Smooth muscle cell of the brain vasculature (primary cell): ENCODE measurements around the gene SLCO1B1.
A peak's percentile ranks its signal among the peaks of the same experiment; 100 is the strongest.
"Not testable (repeated sequence)": the region's sequence is repeated elsewhere in the genome, so short reads cannot be mapped to it uniquely, and the experiment has no call there.

Experiments
- DNase-seq: peaks from one replicate; pipeline ENCODE4 v3.0.0-alpha.2; 2012; ENCODE audit warnings: low read depth, low spot score

The SLCO1B1 gene, protein sequence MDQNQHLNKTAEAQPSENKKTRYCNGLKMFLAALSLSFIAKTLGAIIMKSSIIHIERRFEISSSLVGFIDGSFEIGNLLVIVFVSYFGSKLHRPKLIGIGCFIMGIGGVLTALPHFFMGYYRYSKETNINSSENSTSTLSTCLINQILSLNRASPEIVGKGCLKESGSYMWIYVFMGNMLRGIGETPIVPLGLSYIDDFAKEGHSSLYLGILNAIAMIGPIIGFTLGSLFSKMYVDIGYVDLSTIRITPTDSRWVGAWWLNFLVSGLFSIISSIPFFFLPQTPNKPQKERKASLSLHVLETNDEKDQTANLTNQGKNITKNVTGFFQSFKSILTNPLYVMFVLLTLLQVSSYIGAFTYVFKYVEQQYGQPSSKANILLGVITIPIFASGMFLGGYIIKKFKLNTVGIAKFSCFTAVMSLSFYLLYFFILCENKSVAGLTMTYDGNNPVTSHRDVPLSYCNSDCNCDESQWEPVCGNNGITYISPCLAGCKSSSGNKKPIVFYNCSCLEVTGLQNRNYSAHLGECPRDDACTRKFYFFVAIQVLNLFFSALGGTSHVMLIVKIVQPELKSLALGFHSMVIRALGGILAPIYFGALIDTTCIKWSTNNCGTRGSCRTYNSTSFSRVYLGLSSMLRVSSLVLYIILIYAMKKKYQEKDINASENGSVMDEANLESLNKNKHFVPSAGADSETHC

DNA sequence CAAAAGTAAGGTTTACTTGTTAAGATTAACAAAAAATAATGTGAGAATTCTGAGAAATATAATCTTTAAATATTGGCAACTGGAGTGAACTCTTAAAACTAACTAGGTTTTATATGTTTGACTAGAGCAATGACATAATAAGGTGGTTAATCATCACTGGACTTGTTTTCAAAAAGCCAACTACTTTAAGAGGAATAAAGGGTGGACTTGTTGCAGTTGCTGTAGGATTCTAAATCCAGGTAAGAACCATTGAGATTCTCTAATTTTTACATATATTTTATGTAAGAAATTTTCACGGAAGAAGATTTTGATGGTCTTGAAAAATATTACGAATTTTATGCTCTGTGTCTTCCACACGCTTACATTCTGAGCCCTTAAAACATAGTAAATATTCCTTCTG lies at the start of gene SLCO1B1:
TSS of gene SLCO1B1 (plus strand) at position 197 of the 400 bp plus-strand sequence. CDS start 10,381 bp downstream, outside the sequence.
- no peak for DNase-seq

DNA sequence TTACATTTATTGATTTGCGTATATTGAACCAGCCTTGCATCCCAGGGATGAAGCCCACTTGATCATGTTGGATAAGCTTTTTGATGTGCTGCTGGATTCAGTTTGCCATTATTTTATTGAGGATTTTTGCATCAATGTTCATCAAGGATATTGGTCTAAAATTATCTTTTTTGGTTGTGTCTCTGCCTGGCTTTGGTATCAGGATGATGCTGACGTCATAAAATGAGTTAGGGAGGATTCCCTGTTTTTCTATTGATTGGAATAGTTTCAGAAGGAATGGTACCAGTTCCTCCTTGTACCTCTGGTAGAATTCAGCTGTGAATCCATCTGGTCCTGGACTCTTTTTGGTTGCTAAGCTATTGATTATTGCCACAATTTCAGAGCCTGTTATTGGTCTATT lies 46.2 kb upstream of the SLCO1B1 start:
- not testable (repeated sequence) for DNase-seq

DNA sequence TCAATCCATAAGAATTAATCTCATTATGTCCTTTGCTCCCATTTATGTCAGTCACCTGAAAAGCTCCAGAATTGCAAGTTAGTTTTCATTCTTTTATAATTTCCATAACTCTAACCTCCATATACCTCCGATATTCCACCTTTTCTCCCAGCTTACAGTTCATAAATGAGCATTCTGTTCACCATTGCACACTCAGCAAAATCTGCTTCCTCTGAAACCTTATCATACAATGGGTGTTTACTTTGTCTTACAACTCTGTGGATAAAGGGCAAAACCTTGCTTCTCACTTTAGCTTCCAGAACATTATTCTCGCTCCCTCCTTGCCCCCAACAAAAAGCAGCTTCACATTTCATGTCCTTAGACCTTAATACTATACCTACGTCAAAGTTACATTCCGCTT lies 19.3 kb upstream of the SLCO1B1 start:
- no peak for DNase-seq

DNA sequence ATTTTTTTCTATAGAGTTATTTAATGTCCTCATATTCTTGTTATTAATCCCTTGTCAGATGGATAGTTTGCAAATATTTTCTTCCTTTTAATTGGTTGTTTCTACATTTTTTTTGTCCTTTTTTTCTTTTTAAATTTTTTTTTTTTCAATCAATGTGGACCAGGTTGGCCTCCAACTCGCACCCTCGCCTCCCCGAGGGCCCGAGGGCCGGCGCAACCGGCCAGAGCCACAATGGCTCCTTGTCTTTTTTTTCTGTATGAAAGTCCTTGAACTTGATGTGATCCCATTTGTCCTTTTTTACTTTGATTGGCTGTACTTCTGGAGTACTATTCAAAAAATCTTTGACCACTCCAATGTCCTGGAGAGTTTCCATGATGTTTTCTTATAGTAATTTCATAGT lies 17.7 kb upstream of the SLCO1B1 start:
- no peak for DNase-seq

DNA sequence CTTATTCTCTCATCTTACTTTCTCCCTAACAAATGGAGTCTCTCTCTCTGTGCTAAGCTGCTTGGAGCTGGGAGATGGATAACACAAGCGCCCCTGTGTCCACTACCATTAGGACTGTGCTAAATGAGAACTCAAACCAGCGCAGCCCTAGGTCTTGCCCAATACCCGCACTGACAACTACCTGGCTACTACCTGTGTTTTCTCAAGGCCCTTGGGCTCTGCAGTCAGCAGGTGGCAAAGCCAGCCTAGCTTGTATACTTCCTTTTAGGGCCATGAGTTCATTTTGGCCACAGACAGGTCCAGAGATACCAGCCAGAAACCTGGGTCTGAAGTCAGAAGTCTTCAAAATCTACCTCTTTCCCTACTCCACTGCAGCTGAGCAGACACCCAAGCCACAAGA lies 13.0 kb upstream of the SLCO1B1 start:
- no peak for DNase-seq

DNA sequence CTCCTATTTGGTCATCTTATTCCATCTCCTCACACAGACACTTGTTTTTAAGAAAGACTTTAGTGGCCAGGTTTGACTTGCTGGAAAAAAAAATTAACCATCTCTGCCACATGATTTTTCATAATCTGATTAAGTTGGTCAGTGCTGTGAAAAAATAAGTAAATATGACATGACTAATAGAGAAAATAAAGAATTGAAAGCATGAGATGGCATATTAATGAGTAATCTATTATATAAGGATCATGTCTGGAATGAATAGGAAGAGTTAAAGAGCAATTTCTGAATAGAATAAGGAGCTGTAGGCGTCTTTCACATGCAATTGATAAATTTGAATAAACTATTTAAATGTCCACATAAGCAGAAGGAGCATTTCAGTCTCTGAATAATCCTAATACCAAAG lies 12.2 kb upstream of the SLCO1B1 start:
- no peak for DNase-seq

DNA sequence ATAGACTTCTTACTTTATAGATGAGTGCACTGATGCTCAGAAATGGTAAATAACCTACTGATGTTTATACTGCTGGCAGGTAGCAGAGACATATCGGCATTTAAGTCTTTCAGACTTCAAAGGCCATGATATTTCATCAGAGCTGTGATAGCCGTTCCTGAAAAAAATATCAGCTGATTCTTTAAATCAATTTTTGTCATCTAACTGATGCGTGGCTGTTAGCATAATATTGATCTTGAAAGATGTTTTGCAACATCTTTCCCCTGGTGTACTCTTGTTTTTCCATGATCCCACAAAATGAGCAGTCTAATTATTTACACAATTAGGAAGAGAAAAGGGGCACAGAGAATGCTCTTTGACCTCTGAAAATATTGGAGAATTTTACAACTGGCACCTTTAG lies 1.6 kb upstream of the SLCO1B1 start:
- DNase-seq, result no peak

DNA sequence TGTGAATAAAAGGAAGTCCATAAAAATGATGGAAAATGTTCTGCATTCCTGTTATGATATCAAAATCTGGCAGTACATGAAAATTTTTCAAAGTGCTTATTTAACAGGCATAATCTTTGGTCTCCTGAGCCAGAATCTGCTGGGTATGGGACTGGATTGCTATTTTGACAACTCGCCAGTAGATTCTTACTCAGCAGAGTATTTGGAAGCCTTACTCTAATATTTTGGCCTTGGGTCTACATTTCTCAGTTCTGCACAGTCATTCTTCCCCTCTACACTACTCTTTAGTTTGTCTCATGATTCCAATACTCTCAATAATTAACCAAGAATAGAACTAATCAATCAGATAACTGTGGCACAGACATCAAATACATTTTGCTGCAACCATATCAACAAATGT lies 1.1 kb upstream of the SLCO1B1 start:
- no peak for DNase-seq

DNA sequence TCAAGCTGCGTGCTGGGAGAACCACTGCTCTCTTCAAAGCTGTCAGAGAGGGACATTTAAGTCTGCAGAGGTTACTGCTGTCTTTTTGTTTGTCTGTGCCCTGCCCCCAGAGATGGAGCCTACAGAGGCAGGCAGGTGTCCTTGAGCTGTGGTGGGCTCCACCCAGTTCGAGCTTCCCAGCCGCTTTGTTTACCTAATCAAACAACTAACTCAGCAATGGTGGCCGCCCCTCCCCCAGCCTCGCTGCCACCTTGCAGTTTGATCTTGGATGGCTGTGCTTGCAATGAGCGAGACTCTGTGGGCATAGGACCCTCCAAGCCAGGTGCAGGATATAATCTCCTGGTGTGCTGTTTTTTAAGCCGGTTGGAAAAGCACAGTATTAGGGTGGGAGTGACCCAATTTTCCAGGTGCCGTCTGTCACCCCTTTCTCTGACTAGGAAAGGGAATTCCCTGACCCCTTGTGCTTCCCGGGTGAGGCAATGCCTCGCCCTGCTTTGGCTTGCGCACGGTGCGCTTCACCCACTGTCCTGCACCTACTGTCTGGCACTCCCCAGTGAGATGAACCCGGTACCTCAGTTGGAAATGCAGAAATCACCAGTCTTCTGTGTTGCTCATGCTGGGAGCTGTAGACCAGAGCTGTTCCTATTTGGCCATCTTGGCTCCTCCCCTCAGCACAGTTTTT lies 6.5 kb downstream of the SLCO1B1 start:
- not testable (repeated sequence) for DNase-seq

DNA sequence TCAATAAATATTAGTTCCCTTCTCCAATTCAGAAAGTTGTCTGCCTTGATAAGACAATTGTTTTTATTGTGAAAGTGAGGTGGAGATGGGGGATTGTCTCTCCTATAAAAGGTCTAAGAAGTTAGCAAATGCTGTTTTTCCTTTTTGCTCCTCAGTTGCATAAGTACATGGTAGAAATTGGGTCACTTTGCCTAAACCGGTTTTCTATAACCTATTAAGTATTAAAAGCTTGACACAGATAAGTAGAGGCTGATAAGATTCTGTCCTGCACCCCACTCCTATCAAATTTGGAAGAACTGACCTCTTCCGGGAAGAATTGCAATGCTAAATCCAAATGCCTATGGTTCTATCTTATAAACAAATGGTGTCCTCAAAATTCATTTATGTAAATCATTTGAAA lies 7.0 kb downstream of the SLCO1B1 start:
- DNase-seq, result no peak

DNA sequence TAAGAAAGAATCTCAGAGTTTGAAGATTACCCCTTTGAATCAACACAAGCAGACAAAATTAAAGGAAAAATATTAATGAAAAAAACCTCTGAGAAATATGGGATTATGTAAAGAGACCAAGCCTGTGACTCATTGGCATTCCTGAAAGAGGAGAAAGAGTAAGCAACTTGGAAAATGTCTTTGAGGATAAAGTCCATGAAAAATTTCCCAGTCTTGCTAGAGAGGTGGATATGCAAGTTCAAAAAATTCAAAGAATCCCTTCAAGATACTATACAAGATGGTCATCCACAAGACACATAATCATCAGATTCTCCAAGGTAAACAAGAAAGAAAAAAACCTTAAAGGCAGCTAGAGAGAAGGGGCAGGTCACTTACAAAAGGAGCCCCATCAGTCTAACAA lies 13.3 kb downstream of the SLCO1B1 start:
- DNase-seq, result no peak

DNA sequence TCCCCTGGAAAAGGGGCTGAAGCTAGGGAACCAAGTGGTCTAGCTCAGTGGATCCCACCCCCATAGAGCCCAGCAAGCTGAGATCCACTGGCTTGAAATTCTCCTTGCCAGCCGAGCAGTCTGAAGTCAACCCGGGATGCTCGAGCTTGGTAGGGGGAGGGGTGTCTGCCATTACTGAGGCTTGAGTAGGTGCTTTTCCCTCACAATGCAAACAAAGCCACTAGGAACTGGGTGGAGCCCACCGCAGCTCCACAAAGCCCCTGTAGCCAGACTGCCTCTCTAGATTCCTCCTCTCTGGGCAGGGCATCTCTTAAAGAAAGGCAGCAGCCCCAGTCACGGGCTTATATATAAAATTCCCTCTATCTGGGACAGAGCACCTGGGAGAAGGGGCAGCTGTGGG lies 18.9 kb downstream of the SLCO1B1 start:
- not testable (repeated sequence) for DNase-seq

DNA sequence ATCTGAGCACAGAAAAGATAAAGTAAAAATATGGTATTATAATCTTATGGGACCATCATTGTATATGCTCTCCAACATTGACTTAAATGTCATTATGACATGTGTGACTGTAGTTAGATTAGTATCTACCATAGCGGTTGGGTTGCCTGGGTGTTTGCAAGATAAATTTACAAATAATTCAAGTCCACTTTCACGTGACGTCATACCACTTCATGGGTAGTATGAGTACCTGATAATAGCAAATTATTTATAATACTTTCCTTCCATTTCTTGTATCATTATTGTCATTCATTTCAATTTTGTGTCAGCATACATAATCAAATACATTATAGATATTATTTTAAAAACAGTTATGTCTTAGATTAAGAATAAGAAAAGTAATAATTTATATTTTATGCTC lies 20.2 kb downstream of the SLCO1B1 start:
- no peak for DNase-seq

DNA sequence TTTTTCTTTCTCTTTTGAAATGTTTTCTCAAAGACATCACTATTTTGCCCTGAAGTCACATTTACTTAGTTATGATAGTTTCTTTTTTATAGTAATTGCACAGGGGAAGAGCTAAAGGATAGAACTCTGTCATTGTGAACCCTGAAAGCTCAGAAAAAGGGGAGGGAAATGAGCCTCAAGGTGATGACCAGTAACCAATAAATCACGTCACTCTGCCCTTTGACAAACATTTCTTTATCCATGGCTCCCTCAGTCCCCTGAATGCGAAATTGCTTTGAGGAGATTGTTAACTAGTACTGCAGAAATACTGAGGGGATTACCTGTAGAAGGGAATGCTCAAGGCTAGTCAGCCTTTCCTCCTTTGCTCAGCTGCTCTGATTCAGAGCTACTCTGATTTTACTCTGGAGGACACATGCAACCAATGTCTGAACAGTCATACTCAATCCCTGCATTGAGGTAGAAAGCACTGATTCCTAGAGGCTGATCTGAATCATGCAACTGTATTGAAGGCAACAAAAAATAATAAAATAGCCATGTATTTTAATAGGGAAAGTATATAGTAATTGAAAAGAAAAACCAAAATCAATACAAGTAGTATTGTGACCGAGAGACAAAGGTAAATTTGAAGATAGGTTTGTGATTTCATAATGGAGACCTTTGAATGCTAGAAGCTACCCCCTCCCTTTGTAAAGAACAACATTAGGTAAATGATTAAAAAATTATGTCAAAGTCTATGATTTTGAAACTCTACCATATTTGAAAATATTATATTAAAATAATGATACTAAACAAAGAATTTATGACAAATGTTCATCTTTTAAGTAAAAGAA lies 24.7 kb downstream of the SLCO1B1 start:
- DNase-seq, result no peak

DNA sequence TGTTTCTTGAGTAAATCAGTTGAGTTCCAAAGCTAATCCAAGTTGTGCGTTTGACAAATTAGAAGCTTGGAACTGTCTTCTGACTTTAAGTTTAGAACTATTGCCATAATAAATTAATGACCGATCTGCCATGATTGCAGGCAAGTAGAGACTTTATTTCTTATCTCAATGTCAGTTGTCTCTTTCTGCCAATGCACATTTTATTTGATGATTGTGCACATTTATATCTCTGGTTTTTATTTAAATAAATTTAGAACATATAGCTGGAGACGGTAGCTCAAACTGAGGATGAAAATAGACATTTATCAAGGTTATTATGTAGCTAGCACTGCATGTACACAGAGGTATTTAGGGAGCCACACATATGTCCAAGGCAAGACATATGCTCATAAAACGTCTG lies 34.1 kb downstream of the SLCO1B1 start:
- no peak for DNase-seq

DNA sequence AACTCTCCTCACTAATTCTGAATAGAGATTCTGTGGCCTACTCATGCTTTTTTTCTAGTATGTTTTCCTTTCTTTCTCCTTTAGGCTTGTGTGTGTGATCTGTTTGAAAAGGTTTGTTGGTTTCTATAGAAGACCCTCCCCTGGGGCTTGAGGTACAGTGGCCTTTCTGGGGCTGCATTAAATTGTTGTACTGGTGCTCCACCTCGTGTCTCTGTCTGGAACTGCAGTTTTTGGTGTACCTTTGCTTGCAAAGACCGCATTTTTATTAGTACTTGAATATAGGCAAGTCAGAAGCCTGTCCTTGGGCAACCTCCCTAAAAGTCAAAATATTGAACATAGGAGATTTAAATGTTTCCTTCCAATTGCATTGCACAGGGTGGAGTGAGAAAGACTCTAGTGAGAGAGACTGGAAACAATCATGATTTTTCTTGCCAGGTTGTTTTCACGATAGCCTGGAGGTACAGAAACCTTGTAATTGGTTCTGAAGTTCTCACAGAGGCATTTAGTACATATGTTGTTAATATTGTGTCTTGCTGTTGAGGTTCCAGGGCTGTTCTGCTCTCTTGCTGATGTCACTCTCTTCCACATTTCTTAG lies 39.0 kb downstream of the SLCO1B1 start:
- DNase-seq, result peak; percentile 26

DNA sequence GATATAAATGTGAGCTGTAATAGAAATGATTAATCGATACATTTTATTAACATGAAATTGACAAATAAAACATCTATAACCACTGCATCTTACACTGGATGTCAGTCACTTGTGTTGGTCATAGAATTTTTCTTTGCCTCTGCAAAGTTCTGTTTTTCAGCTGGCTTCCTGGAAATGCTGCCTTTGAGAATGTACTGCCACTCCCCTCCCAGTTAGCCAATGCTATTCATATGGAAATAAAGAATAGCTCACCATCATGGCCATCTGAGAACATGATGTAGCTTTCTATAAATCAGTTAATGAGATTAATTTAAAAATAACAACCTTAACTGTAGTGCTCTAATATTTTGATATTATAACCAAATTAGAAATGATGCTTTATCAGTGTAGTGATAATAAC lies 41.1 kb downstream of the SLCO1B1 start:
- no peak for DNase-seq

DNA sequence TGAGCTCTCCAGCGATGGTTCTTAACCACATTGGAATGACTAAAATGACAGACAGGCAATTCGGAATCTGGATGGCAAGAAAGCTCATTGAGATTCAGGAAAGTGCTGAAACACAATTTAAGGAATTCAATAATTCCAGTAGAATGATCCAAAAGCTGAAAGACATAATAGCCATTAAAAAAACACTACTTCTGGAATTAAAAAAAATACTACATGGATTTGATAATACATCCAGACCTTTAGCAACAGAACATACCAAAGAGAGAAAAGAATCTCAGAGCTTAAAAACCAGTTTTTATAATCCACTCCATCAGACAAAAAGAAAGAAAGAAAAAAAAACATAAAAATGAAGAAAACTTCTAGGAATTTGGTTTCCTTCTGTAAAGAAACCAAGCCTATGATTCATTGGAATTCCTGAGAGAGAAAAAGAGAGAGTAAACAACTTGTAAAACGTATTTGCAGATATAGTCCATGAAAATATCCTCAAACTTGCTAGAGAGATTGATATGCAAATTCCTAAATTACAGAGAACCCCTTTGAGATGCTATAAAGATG lies 52.8 kb downstream of the SLCO1B1 start:
- no peak for DNase-seq

DNA sequence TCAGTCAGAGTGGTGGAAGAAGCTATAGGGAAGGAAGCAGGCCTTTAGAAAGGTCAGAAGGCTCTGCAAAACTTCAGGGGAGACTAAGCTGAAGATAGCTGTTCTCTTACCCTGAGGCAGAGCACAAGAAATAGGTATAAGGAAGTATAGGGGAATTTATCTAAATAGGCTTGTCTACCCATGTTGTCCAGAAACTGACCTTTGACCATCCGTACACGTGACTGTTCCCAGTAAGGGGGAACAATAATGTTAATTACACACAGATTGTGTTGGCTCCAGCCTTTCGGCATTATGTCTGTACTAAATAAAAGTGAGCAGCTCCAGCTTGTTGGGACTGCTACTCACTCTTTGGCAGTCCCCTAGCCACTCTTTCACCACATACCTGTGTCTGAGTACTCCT lies 59.0 kb downstream of the SLCO1B1 start:
- no peak for DNase-seq

DNA sequence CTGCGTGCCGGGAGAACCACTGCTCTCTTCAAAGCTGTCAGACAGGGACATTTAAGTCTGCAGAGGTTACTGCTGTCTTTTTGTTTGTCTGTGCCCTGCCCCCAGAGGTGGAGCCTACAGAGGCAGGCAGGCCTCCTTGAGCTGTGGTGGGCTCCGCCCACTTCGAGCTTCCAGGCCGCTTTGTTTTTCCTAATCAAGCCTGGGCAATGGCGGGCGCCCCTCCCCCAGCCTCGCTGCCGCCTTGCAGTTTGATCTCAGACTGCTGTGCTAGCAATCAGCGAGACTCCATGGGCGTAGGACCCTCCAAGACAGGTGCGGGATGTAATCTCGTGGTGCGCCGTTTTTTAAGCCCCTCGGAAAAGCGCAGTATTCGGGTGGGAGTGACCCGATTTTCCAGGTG lies 83.4 kb downstream of the SLCO1B1 start:
- DNase-seq, result not testable (repeated sequence)

DNA sequence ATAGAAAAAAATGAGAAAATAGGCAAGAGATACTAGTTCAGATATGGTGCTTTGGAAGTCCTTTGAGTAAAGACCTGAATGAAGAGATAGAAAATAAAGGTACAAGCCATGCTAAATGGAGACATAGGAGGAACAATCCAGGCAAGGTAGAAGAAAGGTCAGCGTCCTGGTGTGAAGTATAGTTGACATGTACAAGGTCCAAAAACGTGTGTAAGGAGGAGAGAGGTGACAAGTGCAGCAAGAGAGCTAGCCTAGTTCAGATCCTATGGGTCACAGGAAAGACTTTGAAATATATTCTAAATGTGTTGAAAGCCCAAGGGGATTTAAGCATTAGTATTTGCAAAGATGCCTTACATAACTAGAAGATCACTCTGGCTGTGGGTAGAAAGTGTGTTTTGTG lies 88.2 kb downstream of the SLCO1B1 start:
- DNase-seq, result no peak
